B cell (primary cell): ENCODE results near the gene PKNOX1. TPM values are rescaled to one million over a fixed set of nuclear protein-coding genes. Genes with fewer than 3 reads are reported as not detected.
A peak's percentile ranks its signal among the peaks of the same experiment; 100 is the strongest.
"Not testable (repeated sequence)": the region's sequence is repeated elsewhere in the genome, so short reads cannot be mapped to it uniquely, and the experiment has no call there.

Experiments used
- ATAC-seq: fragments of 200-7000 bp; cut with Tn5 transposase; one replicate; pipeline ENCODE4 v1.10.0; 2021; ENCODE audit warnings: low read depth, mild to moderate bottlenecking, moderate number of reproducible peaks, moderate library complexity
- CTCF ChIA-PET: fragments of 350-600 bp; sonication (Branson Sonifier 250); formaldehyde crosslinking; loops from one replicate; lab custom pipeline; 2021; ENCODE audit warnings: antibody characterized with exemption, inconsistent platforms; lab: Charles Lee
- POLR2A ChIA-PET: fragments of 350-600 bp; sonication (Branson Sonifier 250); formaldehyde crosslinking; loops from one replicate; lab custom pipeline; 2021; ENCODE audit warnings: antibody characterized with exemption; lab: Charles Lee
- DNase-seq: peaks from one replicate; pipeline ENCODE4 v3.0.0; 2013
- H2AFZ ChIP-seq: 2 replicates; pipeline ENCODE4 v1.6.1; 2012; ENCODE audit warnings: mild to moderate bottlenecking, low read depth, low read length; ENCODE audit not compliant: insufficient read depth, poor library complexity, severe bottlenecking
- H3K27ac ChIP-seq, 2 donors: 1 replicate in 1 of 2; 2 replicates in 1 of 2; pipeline ENCODE4 v1.5.1; 2012 to 2013; ENCODE audit warnings: low read length in 2 of 2, mild to moderate bottlenecking in 2 of 2, moderate library complexity in 1 of 2
- H3K27me3 ChIP-seq, 4 experiments: fragments of 200-600 bp in 1 of 4; sonication (generic) in 1 of 4; replicated peaks in 1 of 4; 1 replicate in 2 of 4; 2 replicates in 2 of 4; pipeline versions ENCODE4 v1.6.1 to v1.7.0; 2013 to 2016; ENCODE audit warnings: low read length in 3 of 4, mild to moderate bottlenecking in 2 of 4, mixed read lengths in 1 of 4, moderate library complexity in 1 of 4; ENCODE audit not compliant: insufficient read depth in 4 of 4, control insufficient read depth in 3 of 4; ENCODE audit errors: control extremely low read depth in 1 of 4
- H3K36me3 ChIP-seq, 2 experiments: replicated peaks in 1 of 2; 1 replicate in 1 of 2; 2 replicates in 1 of 2; pipeline versions ENCODE4 v1.6.1 to v1.7.1; 2013; ENCODE audit warnings: low read length in 1 of 2; ENCODE audit not compliant: insufficient read depth in 2 of 2, control insufficient read depth in 1 of 2; ENCODE audit errors: control extremely low read depth in 1 of 2, extremely low read depth in 1 of 2
- H3K4me1 ChIP-seq, 2 donors: fragments of 200-600 bp in 1 of 2; sonication (generic) in 1 of 2; 1 replicate in 1 of 2; 2 replicates in 1 of 2; pipeline versions ENCODE4 v1.5.1 to v1.6.1; 2013 to 2017; ENCODE audit warnings: low read length in 2 of 2; ENCODE audit not compliant: control insufficient read depth in 2 of 2, insufficient read depth in 2 of 2
- H3K4me2 ChIP-seq: replicated peaks from 2 replicates; pipeline ENCODE3; 2012; ENCODE audit warnings: mild to moderate bottlenecking, low read depth, low read length; ENCODE audit not compliant: poor library complexity, severe bottlenecking
- H3K4me3 ChIP-seq, 5 experiments: fragments of 200-600 bp in 1 of 5; sonication (generic) in 1 of 5; 1 replicate in 3 of 5; 2 replicates in 2 of 5; pipeline versions ENCODE4 v1.5.1 to v1.7.0; 2011 to 2016; ENCODE audit warnings: low read length in 4 of 5, mild to moderate bottlenecking in 4 of 5, low read depth in 2 of 5, control low read depth in 1 of 5, moderate library complexity in 1 of 5; ENCODE audit not compliant: insufficient read depth in 1 of 5; ENCODE audit errors: control extremely low read depth in 1 of 5, extremely low read depth in 1 of 5
- H3K79me2 ChIP-seq: fragments of 200-600 bp; sonication (generic); one replicate; pipeline ENCODE4 v1.6.0; 2016; ENCODE audit warnings: low read length; ENCODE audit not compliant: control insufficient read depth, insufficient read depth
- H3K9ac ChIP-seq: fragments of 200-600 bp; sonication (generic); 2 replicates; pipeline ENCODE4 v1.6.1; 2017; ENCODE audit warnings: mild to moderate bottlenecking, low read length, moderate library complexity
- H3K9me3 ChIP-seq, 3 donors: one replicate each; pipeline versions ENCODE4 v1.6.1 to v1.7.1; 2013; ENCODE audit warnings: low read length in 2 of 3; ENCODE audit not compliant: control insufficient read depth in 2 of 3, insufficient read depth in 1 of 3; ENCODE audit errors: control extremely low read depth in 1 of 3
- H4K20me1 ChIP-seq: 2 replicates; pipeline ENCODE4 v1.6.0; 2012; ENCODE audit warnings: mild to moderate bottlenecking, low read length; ENCODE audit not compliant: insufficient read depth, control insufficient read depth, poor library complexity, severe bottlenecking
- H3K27ac Mint-ChIP-seq: one replicate; pipeline ENCODE4 v1.8.0; 2021; ENCODE audit warnings: mixed read lengths
- H3K27me3 Mint-ChIP-seq: one replicate; pipeline ENCODE4 v1.8.0; 2021; ENCODE audit warnings: mixed read lengths
- H3K4me1 Mint-ChIP-seq: one replicate; pipeline ENCODE4 v1.8.0; 2021; ENCODE audit warnings: mixed read lengths
- H3K4me3 Mint-ChIP-seq: one replicate; pipeline ENCODE4 v1.8.0; 2021; ENCODE audit warnings: mixed read lengths
- H3K9me3 Mint-ChIP-seq: one replicate; pipeline ENCODE4 v1.8.0; 2022; ENCODE audit warnings: mixed read lengths; ENCODE audit not compliant: insufficient read depth
- CTCF ChIP-seq: fragments of 200-600 bp; IDR thresholded peaks from one replicate; pipeline ENCODE4 v1.8.0; 2022; ENCODE audit warnings: antibody characterized with exemption, mild to moderate bottlenecking
- EZH2 ChIP-seq: IDR thresholded peaks from 2 replicates; pipeline ENCODE4 v1.6.1; 2012; ENCODE audit warnings: borderline replicate concordance, low read depth, mild to moderate bottlenecking, moderate library complexity, low read length; ENCODE audit not compliant: insufficient read depth, poor library complexity, severe bottlenecking
- WGBS: methylation state at CpG from one replicate; pipeline ENCODE4 v1.1.5; 2013; ENCODE audit warnings: missing lambda C conversion rate; ENCODE audit not compliant: insufficient coverage; 5-methylcytosine and 5-hydroxymethylcytosine counted together
- intact Hi-C: fragments of 100-400 bp; cut with micrococcal nuclease; formaldehyde crosslinking; loops from one replicate; pipeline ENCODE4 v1.10.0; 2022
- polyA plus RNA-seq: library from polyadenylated mRNA; depleted of rRNA; stranded (reverse); fragments of >200 nt; gene quantifications from 2 replicates; pipeline ENCODE4 v1.2.3, GENCODE V29; 2012
- total RNA-seq, 2 donors: library from RNA; stranded (reverse); fragments of 120-200 nt in 1 of 2; gene quantifications; 1 replicate in 1 of 2; 2 replicates in 1 of 2; pipeline versions ENCODE4 v1.2.3 to v1.2.4, GENCODE V29; 2013 to 2022

Gene PKNOX1
- total and polyA plus RNA-seq, 2 donors (not counting 1 experiment from before 2014, with no cell fraction given), result 7.6 to 29.5 TPM

DNA sequence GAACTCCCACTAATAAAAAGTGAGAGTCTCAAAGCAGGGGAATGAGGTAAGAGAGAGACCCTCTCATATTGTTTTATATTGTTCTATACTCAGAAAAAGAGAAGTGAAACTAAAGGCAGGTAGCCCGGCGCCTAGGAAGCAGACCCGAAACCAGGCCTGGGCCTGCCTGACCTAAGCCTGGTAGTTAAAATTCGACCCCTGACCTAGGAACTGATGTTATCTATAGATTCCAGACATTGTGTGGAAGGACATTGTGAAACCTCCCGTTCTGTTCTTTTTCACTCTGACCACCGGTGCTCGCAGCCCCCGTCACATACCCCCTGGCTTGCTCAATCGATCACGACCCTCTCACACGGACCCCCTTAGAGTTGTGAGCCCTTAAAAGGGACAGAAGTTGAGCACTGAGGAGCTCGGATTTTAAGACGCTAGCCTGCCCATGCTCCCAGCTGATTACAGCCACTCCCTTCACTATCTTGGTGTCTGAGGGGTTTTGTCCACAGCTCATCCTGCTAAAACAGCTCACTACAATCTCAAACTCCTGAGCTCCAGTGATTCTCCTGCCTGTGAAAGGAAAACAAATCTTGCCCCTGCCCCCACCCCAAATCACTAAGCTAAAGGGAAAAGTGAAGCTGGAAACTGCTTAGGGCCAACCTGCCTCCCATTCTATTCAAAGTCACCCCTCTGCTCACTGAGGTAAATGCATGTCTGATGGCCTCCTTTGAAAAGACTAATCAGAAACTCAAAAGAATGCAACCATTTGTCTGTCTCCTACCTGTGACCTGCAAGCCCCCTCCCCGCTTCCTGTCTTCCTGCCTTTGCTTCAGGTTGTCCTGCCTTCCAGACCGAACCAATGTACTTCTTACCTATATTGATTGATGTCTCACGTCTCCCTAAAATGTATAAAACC is 37.1 kb upstream of the PKNOX1 start:
- ATAC-seq, H3K4me2 ChIP-seq, intact Hi-C loops, CTCF ChIA-PET, H3K79me2 ChIP-seq, H3K36me3 ChIP-seq, H3K9me3 ChIP-seq, H3K27me3 Mint-ChIP-seq, H3K27me3 ChIP-seq, H3K4me3 Mint-ChIP-seq, H4K20me1 ChIP-seq, H3K9ac ChIP-seq, POLR2A ChIA-PET, H3K4me1 ChIP-seq, H3K9me3 Mint-ChIP-seq, H3K4me3 ChIP-seq: not testable (repeated sequence)
- Mint-ChIP-seq H3K27ac (peak overlapping the region; percentile 22), H3K4me1 (peaks cover 12% of the 10 kb centered on the region)
- Histone ChIP-seq H3K27ac (peak overlapping the region in 1 of 2 donors; percentile 36), H2AFZ (peak overlapping the region; percentile 33)
- 90% methylated on average over 4 of the region's 16 CpGs for WGBS
- DNase-seq, result peak; percentile 39

DNA sequence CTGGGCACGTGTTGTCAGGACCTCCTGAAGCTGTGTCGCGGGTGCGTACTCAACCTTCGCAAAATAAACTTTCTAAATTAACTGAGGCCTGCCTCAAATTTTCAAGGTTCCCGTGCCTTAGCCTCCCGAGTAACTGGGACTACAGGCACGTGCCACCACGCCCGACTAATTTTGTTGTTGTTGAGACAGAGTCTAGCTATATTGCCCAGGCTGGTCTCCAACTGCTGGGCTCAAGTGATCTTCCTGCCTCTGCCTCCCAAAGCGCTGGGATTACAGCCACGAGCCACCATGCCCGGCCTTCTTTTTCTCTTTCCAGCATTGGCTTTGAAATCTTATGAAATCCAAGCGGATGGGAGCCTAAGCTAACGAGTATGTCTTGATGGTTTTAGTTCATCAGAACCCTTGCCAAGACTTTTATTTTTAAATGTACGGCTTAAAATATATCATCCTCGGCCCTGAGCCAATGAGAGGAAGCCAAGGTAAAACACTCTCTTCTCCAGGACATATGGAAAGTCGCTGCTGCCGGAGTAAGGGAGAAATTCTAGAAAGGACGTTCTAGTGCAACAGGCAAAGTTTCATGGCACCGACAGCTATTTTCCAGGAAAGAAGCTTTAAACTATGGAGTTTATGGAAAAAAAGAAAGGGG is 36.3 kb upstream of the PKNOX1 start:
- H3K9me3 Mint-ChIP-seq, result no peaks in the 10 kb centered on the region
- H4K20me1 ChIP-seq, result no peaks in the 10 kb centered on the region
- H3K4me1 ChIP-seq, result peaks cover 4 to 9% of the 10 kb centered on the region in 2 donors
- H3K9ac ChIP-seq, result no peak overlapping the region
- no peaks in the 10 kb centered on the region for H3K79me2 ChIP-seq
- no peaks in the 10 kb centered on the region for H3K36me3 ChIP-seq
- TF ChIP-seq CTCF, result no peak
- TF ChIP-seq EZH2, result no peak
- H3K9me3 ChIP-seq, result no peaks in the 10 kb centered on the region
- no peak overlapping the region for H3K27ac Mint-ChIP-seq
- H3K27me3 ChIP-seq, result no peaks in the 10 kb centered on the region
- no peak overlapping the region for H3K4me3 Mint-ChIP-seq
- H3K4me2 ChIP-seq, result no peak overlapping the region
- WGBS, result 99% methylated on average over 17 of the region's 21 CpGs
- DNase-seq (no peak), ATAC-seq (no peak)
- intact Hi-C loops, result no loop called here
- H2AFZ ChIP-seq, result no peak overlapping the region
- ChIA-PET CTCF (no interaction called here), POLR2A (no interaction called here)
- H3K27ac ChIP-seq, result no peak overlapping the region
- peaks cover 12% of the 10 kb centered on the region for H3K4me1 Mint-ChIP-seq
- no peak overlapping the region for H3K4me3 ChIP-seq
- no peaks in the 10 kb centered on the region for H3K27me3 Mint-ChIP-seq

- H4K20me1 ChIP-seq, H3K4me3 Mint-ChIP-seq, H3K9me3 Mint-ChIP-seq, H3K27ac ChIP-seq, H3K27me3 ChIP-seq, DNase-seq, H3K9me3 ChIP-seq, H3K79me2 ChIP-seq, H2AFZ ChIP-seq, CTCF ChIA-PET, H3K9ac ChIP-seq, H3K4me3 ChIP-seq, H3K27ac Mint-ChIP-seq, H3K36me3 ChIP-seq, H3K27me3 Mint-ChIP-seq, H3K4me1 ChIP-seq, intact Hi-C loops, H3K4me2 ChIP-seq, ATAC-seq, POLR2A ChIA-PET: not testable (repeated sequence)
- 92% methylated on average over 2 of the region's 6 CpGs for WGBS
- peaks cover 12% of the 10 kb centered on the region for H3K4me1 Mint-ChIP-seq
These were observed 35.8 kb upstream of the PKNOX1 start for GRCh38 chr21:42938606-42938995.
